GM10248 (cell line): ENCODE measurements around the gene PEG3.

Source experiments
- CTCF ChIA-PET: fragments of 300-600 bp; sonication (Branson Sonifier 250); formaldehyde crosslinking; extraction: SDS; loops from one replicate; lab custom pipeline; 2021; ENCODE audit warnings: antibody characterized with exemption; lab: Yijun Ruan, JAX
- POLR2A ChIA-PET: fragments of 350-650 bp; sonication (Branson Sonifier 250); formaldehyde crosslinking; extraction: SDS; loops from one replicate; lab custom pipeline; 2020; ENCODE audit warnings: antibody characterized with exemption; lab: Yijun Ruan, JAX
- DNase-seq: peaks from one replicate; pipeline ENCODE4 v3.0.0; 2012; ENCODE audit errors: extremely low spot score
- CTCF ChIP-seq: IDR thresholded peaks from 2 replicates; pipeline ENCODE4 v1.5.1; 2012; ENCODE audit warnings: mild to moderate bottlenecking, low read depth; ENCODE audit errors: extremely low read depth, missing control alignments, control extremely low read depth

PEG3 gene

GRCh38 chr19:56842412-56842811 lies 1.9 kb upstream of the PEG3 start:
- ChIA-PET CTCF (no interaction called here), POLR2A (no interaction called here)
- no peak for DNase-seq
- no peak for TF ChIP-seq CTCF

- no peak for DNase-seq
- ChIA-PET CTCF (no interaction called here), POLR2A (no interaction called here)
- TF ChIP-seq CTCF = no peak
Measured at GRCh38 chr19:56841193-56841543, 642 bp upstream of the PEG3 start.

- CTCF ChIA-PET = no interaction called here
- POLR2A ChIA-PET = no interaction called here
- DNase-seq = no peak
- TF ChIP-seq CTCF = no peak
Measured at GRCh38 chr19:56839652-56840450, 675 bp downstream of the PEG3 start.

- ChIA-PET CTCF (no interaction called here), POLR2A (no interaction called here)
- no peak for DNase-seq
- TF ChIP-seq CTCF = no peak
Measured at GRCh38 chr19:56838909-56839651, 1.4 kb downstream of the PEG3 start.

GRCh38 chr19:56838024-56838908 lies 2.3 kb downstream of the PEG3 start:
- DNase-seq = no peak
- POLR2A ChIA-PET = no interaction called here
- no peak for TF ChIP-seq CTCF
- CTCF ChIA-PET = no interaction called here

- POLR2A ChIA-PET = no interaction called here
Measured at GRCh38 chr19:56837492-56838023, 3.0 kb downstream of the PEG3 start.

More at GRCh38 chr19:56837492-56838023, 3.0 kb downstream of the PEG3 start:
- no peak for TF ChIP-seq CTCF
- CTCF ChIA-PET = no interaction called here
- DNase-seq = no peak
